Measurements from ENCODE around the gene KCNS3.

- TF ChIP-seq POLR2A (IDR thresholded peaks at IDR 0.05) (no peak), CTCF (IDR thresholded peaks at IDR 0.05) (peak; percentile 77 to 91 (median 90))
Measured at GRCh38 chr2:17851731-17852585, 26.5 kb upstream of the KCNS3 start.

All from adrenal gland (tissue), 5 donors.